ENCODE results near the gene CCDC34. TPM values are rescaled to one million over a fixed set of nuclear protein-coding genes. Genes with fewer than 3 reads are reported as not detected.

CCDC34 gene
- total RNA-seq, 1 donor from 2014 or later: 4.8 TPM

GRCh38 chr11:27367881-27368280 is 4.9 kb upstream of the CCDC34 start:
- Mint-ChIP-seq H3K4me3 (ENCODE audit: unreplicated experiment) (no peak overlapping the region), H3K4me1 (ENCODE audit: unreplicated experiment) (peaks cover 9% of the 10 kb centered on the region), H3K27ac (ENCODE audit: unreplicated experiment) (no peak overlapping the region), H3K36me3 (ENCODE audit: unreplicated experiment) (peaks cover 22% of the 10 kb centered on the region), H3K27me3 (ENCODE audit: unreplicated experiment) (no peaks in the 10 kb centered on the region), H3K9me3 (ENCODE audit: unreplicated experiment) (no peaks in the 10 kb centered on the region)
- no peak for DNase-seq (ENCODE audit: extremely low spot score, unreplicated experiment)
- TF ChIP-seq, protein P1, sequence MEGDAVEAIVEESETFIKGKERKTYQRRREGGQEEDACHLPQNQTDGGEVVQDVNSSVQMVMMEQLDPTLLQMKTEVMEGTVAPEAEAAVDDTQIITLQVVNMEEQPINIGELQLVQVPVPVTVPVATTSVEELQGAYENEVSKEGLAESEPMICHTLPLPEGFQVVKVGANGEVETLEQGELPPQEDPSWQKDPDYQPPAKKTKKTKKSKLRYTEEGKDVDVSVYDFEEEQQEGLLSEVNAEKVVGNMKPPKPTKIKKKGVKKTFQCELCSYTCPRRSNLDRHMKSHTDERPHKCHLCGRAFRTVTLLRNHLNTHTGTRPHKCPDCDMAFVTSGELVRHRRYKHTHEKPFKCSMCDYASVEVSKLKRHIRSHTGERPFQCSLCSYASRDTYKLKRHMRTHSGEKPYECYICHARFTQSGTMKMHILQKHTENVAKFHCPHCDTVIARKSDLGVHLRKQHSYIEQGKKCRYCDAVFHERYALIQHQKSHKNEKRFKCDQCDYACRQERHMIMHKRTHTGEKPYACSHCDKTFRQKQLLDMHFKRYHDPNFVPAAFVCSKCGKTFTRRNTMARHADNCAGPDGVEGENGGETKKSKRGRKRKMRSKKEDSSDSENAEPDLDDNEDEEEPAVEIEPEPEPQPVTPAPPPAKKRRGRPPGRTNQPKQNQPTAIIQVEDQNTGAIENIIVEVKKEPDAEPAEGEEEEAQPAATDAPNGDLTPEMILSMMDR (IDR thresholded peaks at IDR 0.05): no peak

- Mint-ChIP-seq H3K27me3 (ENCODE audit: unreplicated experiment) (no peaks in the 10 kb centered on the region), H3K27ac (ENCODE audit: unreplicated experiment) (peak overlapping the region; percentile 93), H3K4me1 (ENCODE audit: unreplicated experiment) (peaks cover 19% of the 10 kb centered on the region), H3K4me3 (ENCODE audit: unreplicated experiment) (peak overlapping the region; percentile 89), H3K9me3 (ENCODE audit: unreplicated experiment) (no peaks in the 10 kb centered on the region), H3K36me3 (ENCODE audit: unreplicated experiment) (peaks cover 11% of the 10 kb centered on the region)
- no peak for DNase-seq (ENCODE audit: extremely low spot score, unreplicated experiment)
- TF ChIP-seq, protein P1 (IDR thresholded peaks at IDR 0.05): no peak
Observed at GRCh38 chr11:27363576-27364117, 632 bp upstream of the CCDC34 start.

GRCh38 chr11:27361649-27362431 is 1.2 kb downstream of the CCDC34 start:
- no peaks in the 10 kb centered on the region for H3K27me3 Mint-ChIP-seq (ENCODE audit: unreplicated experiment)
- peak overlapping the region; percentile 89 for H3K4me3 Mint-ChIP-seq (ENCODE audit: unreplicated experiment)
- DNase-seq (ENCODE audit: extremely low spot score, unreplicated experiment): no peak
- H3K27ac Mint-ChIP-seq (ENCODE audit: unreplicated experiment): no peak overlapping the region
- peaks cover 19% of the 10 kb centered on the region for H3K4me1 Mint-ChIP-seq (ENCODE audit: unreplicated experiment)
- H3K9me3 Mint-ChIP-seq (ENCODE audit: unreplicated experiment): no peaks in the 10 kb centered on the region
- H3K36me3 Mint-ChIP-seq (ENCODE audit: unreplicated experiment): peaks cover 1% of the 10 kb centered on the region
- TF ChIP-seq, protein P1 (IDR thresholded peaks at IDR 0.05): no peak

DNA sequence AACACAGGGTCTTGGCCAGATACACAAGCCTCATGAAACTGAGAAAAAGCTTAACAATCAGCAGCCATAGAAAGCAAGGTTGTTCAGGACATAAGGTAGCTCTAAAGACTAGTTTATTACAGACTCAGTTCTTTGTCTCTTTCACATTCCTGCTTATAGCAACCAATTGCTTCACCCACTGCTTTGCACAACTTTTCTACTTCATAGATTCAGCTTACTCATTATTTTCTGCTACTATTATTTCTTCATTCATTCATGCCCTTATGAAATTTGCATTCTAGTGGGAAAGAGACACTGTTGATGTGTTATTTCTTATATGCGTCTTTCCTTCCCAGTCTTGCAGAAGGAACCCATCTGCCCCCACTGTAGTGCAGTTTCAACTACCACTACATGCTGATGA is 4.7 kb downstream of the CCDC34 start:
- Mint-ChIP-seq H3K36me3 (ENCODE audit: unreplicated experiment) (no peaks in the 10 kb centered on the region), H3K27me3 (ENCODE audit: unreplicated experiment) (no peaks in the 10 kb centered on the region), H3K4me3 (ENCODE audit: unreplicated experiment) (no peak overlapping the region), H3K9me3 (ENCODE audit: unreplicated experiment) (no peaks in the 10 kb centered on the region), H3K4me1 (ENCODE audit: unreplicated experiment) (peaks cover 11% of the 10 kb centered on the region), H3K27ac (ENCODE audit: unreplicated experiment) (no peak overlapping the region)
- no peak for DNase-seq (ENCODE audit: extremely low spot score, unreplicated experiment)
- TF ChIP-seq, protein P1 (IDR thresholded peaks at IDR 0.05): no peak

- DNase-seq (ENCODE audit: extremely low spot score, unreplicated experiment): no peak
- no peak overlapping the region for H3K4me3 Mint-ChIP-seq (ENCODE audit: unreplicated experiment)
Observed at GRCh38 chr11:27357250-27357649, 5.8 kb downstream of the CCDC34 start.

More at GRCh38 chr11:27357250-27357649, 5.8 kb downstream of the CCDC34 start:
- no peaks in the 10 kb centered on the region for H3K27me3 Mint-ChIP-seq (ENCODE audit: unreplicated experiment)
- H3K36me3 Mint-ChIP-seq (ENCODE audit: unreplicated experiment): no peaks in the 10 kb centered on the region
- no peak overlapping the region for H3K27ac Mint-ChIP-seq (ENCODE audit: unreplicated experiment)
- no peaks in the 10 kb centered on the region for H3K9me3 Mint-ChIP-seq (ENCODE audit: unreplicated experiment)
- H3K4me1 Mint-ChIP-seq (ENCODE audit: unreplicated experiment): peaks cover 4% of the 10 kb centered on the region
- TF ChIP-seq, protein P1 (IDR thresholded peaks at IDR 0.05): no peak
